ENCODE results near the gene CAPN15. TPM values are rescaled to one million over a fixed set of nuclear protein-coding genes. Genes with fewer than 3 reads are reported as not detected.

The CAPN15 gene
- total RNA-seq, 6 donors from 2014 or later: 27.3 to 84.5 (median 66.1) TPM

- H3K4me1 ChIP-seq: peaks cover 21 to 39% (median 34%) of the 10 kb centered on the region in 4 donors
- no peaks in the 10 kb centered on the region for H3K27me3 ChIP-seq
- TF ChIP-seq POLR2A (IDR thresholded peaks at IDR 0.05): peak in 1 of 4 donors; percentile 10
- no peak for TF ChIP-seq EP300 (IDR thresholded peaks at IDR 0.05)
- TF ChIP-seq, protein P1, sequence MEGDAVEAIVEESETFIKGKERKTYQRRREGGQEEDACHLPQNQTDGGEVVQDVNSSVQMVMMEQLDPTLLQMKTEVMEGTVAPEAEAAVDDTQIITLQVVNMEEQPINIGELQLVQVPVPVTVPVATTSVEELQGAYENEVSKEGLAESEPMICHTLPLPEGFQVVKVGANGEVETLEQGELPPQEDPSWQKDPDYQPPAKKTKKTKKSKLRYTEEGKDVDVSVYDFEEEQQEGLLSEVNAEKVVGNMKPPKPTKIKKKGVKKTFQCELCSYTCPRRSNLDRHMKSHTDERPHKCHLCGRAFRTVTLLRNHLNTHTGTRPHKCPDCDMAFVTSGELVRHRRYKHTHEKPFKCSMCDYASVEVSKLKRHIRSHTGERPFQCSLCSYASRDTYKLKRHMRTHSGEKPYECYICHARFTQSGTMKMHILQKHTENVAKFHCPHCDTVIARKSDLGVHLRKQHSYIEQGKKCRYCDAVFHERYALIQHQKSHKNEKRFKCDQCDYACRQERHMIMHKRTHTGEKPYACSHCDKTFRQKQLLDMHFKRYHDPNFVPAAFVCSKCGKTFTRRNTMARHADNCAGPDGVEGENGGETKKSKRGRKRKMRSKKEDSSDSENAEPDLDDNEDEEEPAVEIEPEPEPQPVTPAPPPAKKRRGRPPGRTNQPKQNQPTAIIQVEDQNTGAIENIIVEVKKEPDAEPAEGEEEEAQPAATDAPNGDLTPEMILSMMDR (IDR thresholded peaks at IDR 0.05): no peak
- H3K27ac ChIP-seq: peak overlapping the region in 2 of 4 donors; percentile 13 to 95
- ATAC-seq (ENCODE audit: low FRiP score in 2 of 2): no peak
- DNase-seq: peak in 1 of 2 donors; percentile 75
- WGBS, 2 donors: 78% methylated on average over 2 to 13 of the region's 14 CpGs
- H3K36me3 ChIP-seq: peaks cover 0 to 8% (median 2%) of the 10 kb centered on the region in 4 donors
- no peak overlapping the region for H3K4me3 ChIP-seq
- no peaks in the 10 kb centered on the region for H3K9me3 ChIP-seq
These were observed 59.4 kb downstream of the CAPN15 start for GRCh38 chr16:586645-587590.

GRCh38 chr16:588639-588888, 61.1 kb downstream of the CAPN15 start:
- Histone ChIP-seq H3K4me1 (peaks cover 38 to 56% (median 51%) of the 10 kb centered on the region in 4 donors), H3K36me3 (no peaks in the 10 kb centered on the region), H3K27me3 (no peaks in the 10 kb centered on the region), H3K4me3 (peak overlapping the region; percentile 46 to 96 (median 82)), H3K27ac (peak overlapping the region; percentile 95 to 98 (median 96)), H3K9me3 (no peaks in the 10 kb centered on the region)
- TF ChIP-seq POLR2AphosphoS5 (IDR thresholded peaks at IDR 0.05) (no peak), POLR2A (IDR thresholded peaks at IDR 0.05) (no peak), EP300 (IDR thresholded peaks at IDR 0.05) (no peak)
- TF ChIP-seq, protein P1 (IDR thresholded peaks at IDR 0.05): no peak
- peak in 1 of 2 donors; percentile 0 for ATAC-seq (ENCODE audit: low FRiP score in 2 of 2)
- 1% methylated on average over 10 of the region's 21 CpGs; no CpG with 5 or more reads in 1 of the 2 donors for WGBS, 2 donors
- peak in 1 of 2 donors; percentile 47 for DNase-seq

DNA sequence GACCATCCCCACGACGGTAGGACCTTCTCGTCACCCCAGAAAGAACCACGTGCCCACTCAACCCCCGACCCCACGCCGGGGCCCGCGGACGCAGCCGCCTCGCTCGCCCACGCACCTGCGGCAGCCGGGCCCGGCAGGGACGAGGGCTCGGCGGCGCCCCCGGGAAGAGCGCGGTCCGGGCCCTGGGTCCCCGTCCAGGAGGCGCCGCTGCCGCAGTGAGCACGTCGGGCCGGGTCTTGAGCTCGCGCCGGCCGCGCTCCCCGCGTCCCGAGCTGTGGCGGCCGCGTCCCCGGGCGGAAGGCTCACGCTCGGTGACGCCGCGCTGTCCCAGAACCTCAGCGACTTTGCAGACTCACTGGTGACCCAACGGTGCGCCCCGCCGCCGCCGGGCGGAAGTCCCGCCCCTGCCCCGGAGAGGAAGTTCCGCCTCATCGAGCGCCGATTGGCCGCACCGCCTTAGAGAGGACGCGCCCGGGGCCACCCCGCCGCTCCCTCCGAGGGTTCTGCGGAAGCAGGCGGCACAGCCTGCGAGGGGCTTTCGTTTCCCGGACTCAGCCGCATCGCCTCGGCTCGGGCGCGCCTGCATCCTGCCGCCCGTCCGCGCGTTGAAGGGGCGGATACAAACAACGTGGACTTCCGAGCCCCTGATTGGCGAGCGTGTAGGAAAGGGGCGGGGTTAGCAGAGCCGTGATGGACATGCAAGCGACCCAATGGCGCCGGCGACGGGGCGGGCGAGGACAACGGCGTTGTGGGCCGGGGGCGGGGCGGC, 61.6 kb downstream of the CAPN15 start:
- ATAC-seq (ENCODE audit: low FRiP score in 2 of 2) (peak; percentile 93 to 95), DNase-seq (peak; percentile 96 to 100)
- TF ChIP-seq POLR2AphosphoS5 (IDR thresholded peaks at IDR 0.05): peak; percentile 85 to 90
- TF ChIP-seq POLR2A (IDR thresholded peaks at IDR 0.05): peak in 3 of 4 donors; percentile 89 to 97 (median 96)
- peak in 1 of 4 donors; percentile 18 for TF ChIP-seq EP300 (IDR thresholded peaks at IDR 0.05)
- TF ChIP-seq, protein P1 (IDR thresholded peaks at IDR 0.05): peak in 3 of 6 experiments; percentile 22 to 30 (median 24)
- no peaks in the 10 kb centered on the region for H3K27me3 ChIP-seq
- peak overlapping the region; percentile 46 to 96 (median 82) for H3K4me3 ChIP-seq
- H3K36me3 ChIP-seq: no peaks in the 10 kb centered on the region
- peaks cover 43 to 61% (median 56%) of the 10 kb centered on the region in 4 donors for H3K4me1 ChIP-seq
- no peaks in the 10 kb centered on the region for H3K9me3 ChIP-seq
- 0 to 3% methylated on average over 13 to 66 of the region's 107 CpGs for WGBS, 2 donors
- peak overlapping the region; percentile 95 to 98 (median 96) for H3K27ac ChIP-seq

DNA sequence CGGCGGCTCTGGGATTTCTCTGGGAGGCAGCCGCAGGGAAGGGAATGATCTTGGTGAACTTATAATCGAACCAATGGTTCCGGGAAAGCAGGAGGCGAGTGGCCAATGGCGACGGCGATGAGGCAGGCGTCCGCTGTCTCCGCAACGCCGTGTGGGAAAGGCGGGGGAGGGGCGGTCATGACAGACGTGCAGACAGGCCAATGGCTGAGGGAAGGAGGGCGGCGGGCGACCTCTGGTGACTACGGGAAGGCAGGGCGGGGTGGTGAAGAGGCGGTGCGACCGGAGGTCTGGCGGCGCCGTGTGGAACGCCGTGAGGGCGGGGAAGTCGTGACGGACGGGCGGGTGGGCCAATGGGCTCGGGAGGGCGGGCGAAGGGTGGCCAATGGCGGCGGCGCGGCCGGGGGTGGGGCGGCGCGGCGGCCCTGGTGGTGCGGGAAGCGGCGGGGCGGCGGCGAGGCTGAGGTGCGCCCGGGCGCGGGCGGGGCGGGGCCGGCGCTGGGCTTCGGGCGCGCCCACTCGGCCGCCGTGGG, 62.2 kb downstream of the CAPN15 start, which contains the start of gene RAB40C:
Gene RAB40C, plus strand, starts transcription at position 409 of the 530 bp plus-strand sequence. CDS start 226 bp downstream, outside the sequence.
- TF ChIP-seq POLR2AphosphoS5 (IDR thresholded peaks at IDR 0.05) (peak; percentile 28 to 43), EP300 (IDR thresholded peaks at IDR 0.05) (peak in 1 of 4 donors; percentile 27), POLR2A (IDR thresholded peaks at IDR 0.05) (no peak)
- TF ChIP-seq, protein P1 (IDR thresholded peaks at IDR 0.05): peak in 1 of 6 experiments; percentile 5
- peak within 1 kb of the TSS; percentile 72 to 96 (median 84) for H3K4me3 ChIP-seq
- no peaks in the 10 kb centered on the region for H3K9me3 ChIP-seq
- peak; percentile 95 to 96 for ATAC-seq (ENCODE audit: low FRiP score in 2 of 2)
- peaks cover 0 to 3% (median 0%) of the 10 kb centered on the region in 4 donors for H3K36me3 ChIP-seq
- no peaks in the 10 kb centered on the region for H3K27me3 ChIP-seq
- H3K4me1 ChIP-seq: peaks cover 47 to 67% (median 61%) of the 10 kb centered on the region in 4 donors
- WGBS, 2 donors: 0 to 1% methylated on average over 3 to 33 of the region's 67 CpGs
- H3K27ac ChIP-seq: peak within 1 kb of the TSS; percentile 95 to 98 (median 96)
- DNase-seq: peak; percentile 98
